ENCODE results near the gene ISOC2. TPM values are rescaled to one million over a fixed set of nuclear protein-coding genes. Genes with fewer than 3 reads are reported as not detected.
A peak's percentile ranks its signal among the peaks of the same experiment; 100 is the strongest.

Gene ISOC2
- total and polyA plus RNA-seq, 12 donors: 18.1 to 181 (median 77.8) TPM

GRCh38 chr19:55479045-55479444 is 17.6 kb upstream of the ISOC2 start:
- no peak overlapping the region for H3K4me3 ChIP-seq
- peaks cover 5 to 24% of the 10 kb centered on the region in 2 donors for H3K4me1 ChIP-seq (replicated peaks in 1 of 2)
- WGBS, 4 donors: 87 to 93% (median 88%) methylated on average over 17 of the region's 17 CpGs
- H3K27me3 ChIP-seq: no peaks in the 10 kb centered on the region
- peaks cover 0 to 15% of the 10 kb centered on the region in 2 donors for H3K36me3 ChIP-seq (replicated peaks in 1 of 2)
- no peak overlapping the region for H3K27ac ChIP-seq
- no peak for TF ChIP-seq CTCF (IDR thresholded peaks at IDR 0.05)
- no peak for TF ChIP-seq POLR2A (IDR thresholded peaks at IDR 0.05)
- H3K9me3 ChIP-seq (replicated peaks in 1 of 3): no peaks in the 10 kb centered on the region
- DNase-seq: peak in 1 of 7 donors; percentile 25
- intact Hi-C loops (cut with DNase I): no loop called here

DNA sequence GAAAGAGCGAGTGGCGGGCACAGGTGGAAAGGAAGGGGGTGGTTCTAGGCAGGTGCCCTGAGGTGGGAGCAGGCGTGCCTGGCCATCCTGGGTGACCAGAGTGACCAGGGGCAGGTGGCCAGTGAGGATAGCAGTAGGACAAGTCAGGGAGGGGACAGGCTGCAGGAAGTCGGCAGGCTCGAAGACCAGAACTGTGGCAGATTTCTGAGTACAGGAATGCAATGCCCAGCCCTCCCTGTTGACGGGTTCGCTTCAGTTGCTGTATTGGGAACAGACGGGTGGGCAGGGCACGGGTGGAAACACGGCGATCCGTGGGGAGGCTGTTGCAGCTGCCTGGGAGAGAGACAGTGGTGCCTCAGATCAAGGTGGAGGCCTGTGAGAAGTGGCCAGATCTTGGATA is 16.9 kb upstream of the ISOC2 start:
- 89 to 93% (median 91%) methylated on average over 12 of the region's 12 CpGs for WGBS, 4 donors
- Histone ChIP-seq H3K36me3 (replicated peaks in 1 of 2) (peaks cover 0 to 11% of the 10 kb centered on the region in 2 donors), H3K9me3 (replicated peaks in 1 of 3) (no peaks in the 10 kb centered on the region), H3K27me3 (no peaks in the 10 kb centered on the region), H3K27ac (no peak overlapping the region), H3K4me1 (replicated peaks in 1 of 2) (peaks cover 5 to 23% of the 10 kb centered on the region in 2 donors), H3K4me3 (no peak overlapping the region)
- intact Hi-C loops (cut with DNase I): no loop called here
- DNase-seq: peak in 1 of 7 donors; percentile 26
- TF ChIP-seq CTCF (IDR thresholded peaks at IDR 0.05): no peak
- TF ChIP-seq POLR2A (IDR thresholded peaks at IDR 0.05): no peak

DNA sequence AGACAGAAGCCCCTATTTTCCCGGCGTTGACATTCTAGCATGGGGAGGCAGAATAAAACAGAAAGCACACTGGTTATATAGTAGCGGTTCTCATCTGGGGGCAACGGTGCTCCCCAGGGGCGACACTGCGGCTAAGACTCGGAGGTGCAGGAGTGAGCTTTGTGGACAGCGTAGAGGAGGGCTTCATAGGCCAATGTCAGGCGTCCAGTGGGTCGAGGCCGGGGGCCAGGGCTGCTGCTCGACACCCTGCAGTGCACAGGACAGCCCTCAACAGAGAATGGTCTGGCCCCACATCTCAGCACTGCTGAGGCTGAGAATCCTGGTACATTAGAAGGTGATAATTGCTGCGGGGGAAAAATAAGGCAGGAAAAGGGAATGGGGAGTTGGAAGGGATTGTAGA is 16.5 kb upstream of the ISOC2 start:
- whole genome bisulfite sequencing, 4 donors: 81 to 87% (median 84%) methylated on average over 13 of the region's 13 CpGs
- Histone ChIP-seq H3K36me3 (replicated peaks in 1 of 2) (peaks cover 0 to 10% of the 10 kb centered on the region in 2 donors), H3K27ac (no peak overlapping the region), H3K4me1 (replicated peaks in 1 of 2) (peaks cover 5 to 23% of the 10 kb centered on the region in 2 donors), H3K27me3 (no peaks in the 10 kb centered on the region), H3K4me3 (no peak overlapping the region), H3K9me3 (replicated peaks in 1 of 3) (no peaks in the 10 kb centered on the region)
- DNase-seq: peak in 2 of 7 donors; percentile 21 to 30
- intact Hi-C loops (cut with DNase I): no loop called here
- TF ChIP-seq POLR2A (IDR thresholded peaks at IDR 0.05) (no peak), CTCF (IDR thresholded peaks at IDR 0.05) (no peak)

DNA sequence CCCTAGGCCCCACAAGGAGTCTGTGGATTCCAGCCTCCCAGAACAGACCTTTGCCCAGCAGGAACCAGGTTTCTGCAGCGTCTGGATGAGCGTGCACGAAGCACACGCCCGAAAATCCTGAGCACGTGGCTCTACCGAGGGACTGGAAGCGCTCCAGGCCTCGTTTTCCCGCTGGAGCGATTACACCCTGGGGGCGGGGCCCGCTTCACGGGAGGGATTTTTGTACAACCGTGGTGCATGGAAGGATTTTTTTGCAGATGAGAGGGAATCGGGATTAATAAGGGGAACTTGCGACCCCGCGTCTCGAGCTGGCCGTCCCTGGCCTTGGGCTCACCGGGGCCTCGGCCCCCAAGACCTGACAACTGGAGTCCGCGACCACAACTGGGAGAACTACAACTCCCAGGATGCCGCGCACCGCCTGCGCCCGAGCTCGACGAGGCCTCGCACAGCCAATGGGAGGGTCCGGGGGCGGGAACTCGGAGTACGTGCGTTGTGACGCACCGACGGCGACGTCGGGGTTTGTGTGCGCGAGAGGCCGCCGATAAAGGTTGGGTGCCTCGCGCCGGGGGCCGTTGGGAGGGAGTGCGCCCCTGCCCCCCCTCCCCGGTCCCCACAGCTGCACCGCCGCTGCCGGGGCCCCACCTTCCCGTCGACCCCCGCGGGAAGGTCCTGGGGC is 14.8 kb upstream of the ISOC2 start, which contains the start of gene ZNF628:
ZNF628 (plus strand) TSS at position 518 of the 676 bp plus-strand sequence. CDS start 3,294 bp downstream, outside the sequence.
- Histone ChIP-seq H3K9me3 (replicated peaks in 1 of 3) (no peaks in the 10 kb centered on the region), H3K27ac (peak within 1 kb of the TSS; percentile 69 to 97 (median 87)), H3K4me3 (peak within 1 kb of the TSS in 3 of 4 donors; percentile 41 to 64 (median 54)), H3K27me3 (no peaks in the 10 kb centered on the region), H3K36me3 (replicated peaks in 1 of 2) (no peaks in the 10 kb centered on the region), H3K4me1 (replicated peaks in 1 of 2) (peaks cover 5 to 23% of the 10 kb centered on the region in 2 donors)
- TF ChIP-seq POLR2A (IDR thresholded peaks at IDR 0.05) (peak; percentile 89 to 92), CTCF (IDR thresholded peaks at IDR 0.05) (no peak)
- DNase-seq: peak; percentile 98 to 99 (median 99)
- intact Hi-C loops (cut with DNase I): no loop called here
- 0 to 4% (median 1%) methylated on average over 15 to 61 of the region's 61 CpGs for WGBS, 4 donors

Measured in adrenal gland (tissue), 12 donors.